HG03378 (cell line): ENCODE data around the gene AQP2.
"Not testable (repeated sequence)": the region's sequence is repeated elsewhere in the genome, so short reads cannot be mapped to it uniquely, and the experiment has no call there.

Source experiments
- ATAC-seq: cut with Tn5 transposase; IDR thresholded peaks from one replicate; pipeline ENCODE4 v1.9.1; 2021; ENCODE audit warnings: mild to moderate bottlenecking, moderate library complexity; ENCODE audit not compliant: unreplicated experiment

Gene AQP2

GRCh38 chr12:49984476-49985359 is 34.2 kb downstream of the AQP2 start:
- ATAC-seq, result no peak

GRCh38 chr12:49985981-49986380 is 35.4 kb downstream of the AQP2 start:
- ATAC-seq, result no peak

- not testable (repeated sequence) for ATAC-seq
Observed at GRCh38 chr12:49986476-49986875, 35.9 kb downstream of the AQP2 start.

- ATAC-seq, result no peak
Observed at GRCh38 chr12:49987625-49988303, 37.2 kb downstream of the AQP2 start.

GRCh38 chr12:49989400-49989799 is 38.9 kb downstream of the AQP2 start:
- not testable (repeated sequence) for ATAC-seq

- ATAC-seq, result no peak
Observed at GRCh38 chr12:49990273-49990672, 39.7 kb downstream of the AQP2 start.

GRCh38 chr12:49998453-49998852 is 47.9 kb downstream of the AQP2 start:
- ATAC-seq, result no peak

GRCh38 chr12:50003595-50003994 is 53.1 kb downstream of the AQP2 start:
- ATAC-seq, result no peak

- no peak for ATAC-seq
Observed at GRCh38 chr12:50004696-50005095, 54.2 kb downstream of the AQP2 start.

GRCh38 chr12:50005175-50005574 is 54.6 kb downstream of the AQP2 start:
- ATAC-seq, result no peak

GRCh38 chr12:50006280-50006679 is 55.7 kb downstream of the AQP2 start:
- ATAC-seq, result no peak

- no peak for ATAC-seq
Observed at GRCh38 chr12:50006754-50007442, 56.4 kb downstream of the AQP2 start.
